Islet of Langerhans (tissue), 1 donor: ENCODE measurements around the gene HAGH.

Experiments used
- FAIRE-seq: peaks from one replicate; lab custom pipeline; 2011; peaks lifted over from hg19 to GRCh38; lab: Jason Lieb, UNC

Gene HAGH

GRCh38 chr16:1831186-1832075 is 4.8 kb upstream of the HAGH start:
- no peak for FAIRE-seq

- FAIRE-seq, result no peak
Observed at GRCh38 chr16:1830213-1830612, 3.6 kb upstream of the HAGH start.

GRCh38 chr16:1828645-1829410 is 2.2 kb upstream of the HAGH start:
- FAIRE-seq, result no peak

- no peak for FAIRE-seq
Observed at GRCh38 chr16:1825864-1826690, 548 bp downstream of the HAGH start.

GRCh38 chr16:1825381-1825863 is 1.2 kb downstream of the HAGH start:
- no peak for FAIRE-seq

GRCh38 chr16:1823821-1824220 is 2.8 kb downstream of the HAGH start:
- FAIRE-seq, result no peak

GRCh38 chr16:1822801-1823200 is 3.8 kb downstream of the HAGH start:
- no peak for FAIRE-seq

- FAIRE-seq, result no peak
Observed at GRCh38 chr16:1821861-1822611, 4.6 kb downstream of the HAGH start.

- FAIRE-seq, result no peak
Observed at GRCh38 chr16:1820946-1821290, 5.7 kb downstream of the HAGH start.

- no peak for FAIRE-seq
Observed at GRCh38 chr16:1820096-1820945, 6.3 kb downstream of the HAGH start.

GRCh38 chr16:1819611-1820010 is 7.0 kb downstream of the HAGH start:
- FAIRE-seq, result no peak

- no peak for FAIRE-seq
Observed at GRCh38 chr16:1818873-1819525, 7.6 kb downstream of the HAGH start.

GRCh38 chr16:1818204-1818872 is 8.3 kb downstream of the HAGH start:
- no peak for FAIRE-seq

GRCh38 chr16:1817716-1818115 is 8.9 kb downstream of the HAGH start:
- FAIRE-seq, result no peak

GRCh38 chr16:1817276-1817589 is 9.4 kb downstream of the HAGH start:
- FAIRE-seq, result no peak

GRCh38 chr16:1816396-1817275 is 10.0 kb downstream of the HAGH start:
- FAIRE-seq, result no peak

GRCh38 chr16:1815461-1815860 is 11.2 kb downstream of the HAGH start:
- FAIRE-seq, result no peak

- no peak for FAIRE-seq
Observed at GRCh38 chr16:1812732-1813163, 13.9 kb downstream of the HAGH start.

GRCh38 chr16:1810536-1810935 is 16.1 kb downstream of the HAGH start:
- FAIRE-seq, result no peak
